ENCODE results near the gene ERC2.

Gene ERC2

DNA sequence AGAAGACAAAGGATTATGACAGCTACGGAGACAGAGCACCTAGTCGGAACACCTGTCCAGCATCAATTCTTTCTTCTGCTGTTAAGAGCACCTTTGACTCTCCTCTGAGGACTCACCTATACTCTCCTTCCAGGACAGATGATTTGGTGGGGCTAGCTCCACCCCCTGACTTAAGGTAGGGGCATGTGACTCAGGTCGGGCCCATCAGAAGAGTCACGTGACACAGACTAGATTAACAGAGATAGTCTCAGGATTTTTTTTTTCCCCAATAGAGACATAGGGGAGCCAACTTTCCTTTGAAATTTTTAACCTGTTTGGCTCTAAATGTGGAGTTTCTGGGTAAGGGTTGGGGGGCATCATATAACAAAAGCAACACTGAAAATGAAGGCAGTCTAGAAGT is 969.7 kb downstream of the ERC2 start:
- no peak for DNase-seq

DNA sequence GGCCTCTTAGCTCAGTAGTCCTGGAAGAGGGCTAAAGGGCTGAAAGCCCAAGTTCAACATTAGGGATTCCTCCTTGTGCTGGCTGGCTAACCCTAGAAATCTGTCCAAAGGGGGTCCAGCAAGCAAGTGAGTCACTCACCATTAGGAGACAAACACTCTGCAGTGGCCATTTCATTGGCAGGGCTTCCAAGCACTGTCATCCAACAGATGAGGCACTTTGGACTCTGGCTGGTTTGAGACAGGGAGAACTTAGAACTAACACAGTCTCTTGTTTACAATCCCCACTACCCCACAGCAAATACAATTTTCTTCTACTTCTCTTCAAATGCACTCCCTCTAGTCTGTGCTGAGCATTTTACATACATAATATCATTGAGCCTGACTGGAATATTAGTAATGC is 971.0 kb downstream of the ERC2 start:
- DNase-seq = no peak

DNA sequence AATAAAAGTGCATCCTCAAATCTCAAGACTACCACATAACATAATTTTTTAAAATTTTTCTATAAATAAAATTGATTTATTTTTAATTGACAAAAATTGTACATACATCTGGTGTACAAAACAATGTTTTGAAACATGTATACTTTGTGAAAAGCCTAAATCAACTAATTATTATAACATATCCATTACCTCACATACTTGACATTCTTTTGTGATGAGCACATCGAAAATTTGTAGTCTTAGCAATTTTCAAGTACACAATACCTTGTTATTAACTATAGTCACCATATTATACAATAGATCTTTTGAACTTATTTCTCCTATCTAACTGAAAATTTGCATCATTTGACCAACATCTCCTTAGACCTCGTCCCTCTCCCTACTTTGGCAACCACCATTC is 973.3 kb downstream of the ERC2 start:
- DNase-seq = no peak

DNA sequence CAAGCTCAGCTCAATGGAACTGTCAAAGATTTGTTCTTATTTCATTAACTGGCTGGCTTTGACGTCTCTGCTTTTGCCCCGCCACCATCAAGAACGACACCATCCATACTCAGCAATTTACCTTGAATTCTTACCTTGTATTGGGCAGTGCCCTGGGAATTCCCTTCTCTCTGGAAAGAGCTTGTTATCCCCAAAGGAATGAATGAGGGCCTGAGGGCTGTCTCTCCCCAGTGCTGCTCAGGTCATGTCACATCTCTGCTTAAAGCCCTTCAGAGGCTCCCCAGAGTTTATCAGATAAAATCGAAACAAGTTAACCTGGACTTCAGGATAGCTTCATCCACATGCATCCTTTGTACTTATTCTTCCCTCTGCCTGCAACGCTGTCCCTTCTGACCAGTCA is 975.3 kb downstream of the ERC2 start:
- no peak for DNase-seq

DNA sequence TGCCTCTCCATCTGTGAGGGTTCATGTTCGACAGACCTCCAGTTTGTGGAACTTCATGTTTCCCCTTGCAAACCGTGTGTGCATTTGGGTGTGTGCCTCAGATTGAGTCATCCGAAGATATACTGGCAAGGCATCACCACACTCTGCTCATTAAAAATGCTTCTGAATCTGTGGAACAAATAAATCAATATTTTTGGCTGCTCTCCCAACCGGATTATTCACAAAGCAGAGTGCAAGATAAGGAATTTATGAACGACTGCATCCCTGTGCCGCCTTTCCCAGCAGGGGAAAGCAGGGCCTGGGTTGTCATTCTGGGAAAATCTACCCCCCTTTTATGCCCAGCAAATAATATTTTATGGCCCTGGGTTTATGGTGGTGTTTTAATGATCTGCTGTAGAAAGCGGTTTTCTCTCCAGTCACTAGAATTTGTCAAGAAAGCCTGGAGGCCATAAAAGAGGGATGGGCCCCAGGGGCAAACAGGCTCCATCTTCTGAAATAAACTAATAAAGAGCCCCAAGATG is 976.9 kb downstream of the ERC2 start:
- DNase-seq = no peak

DNA sequence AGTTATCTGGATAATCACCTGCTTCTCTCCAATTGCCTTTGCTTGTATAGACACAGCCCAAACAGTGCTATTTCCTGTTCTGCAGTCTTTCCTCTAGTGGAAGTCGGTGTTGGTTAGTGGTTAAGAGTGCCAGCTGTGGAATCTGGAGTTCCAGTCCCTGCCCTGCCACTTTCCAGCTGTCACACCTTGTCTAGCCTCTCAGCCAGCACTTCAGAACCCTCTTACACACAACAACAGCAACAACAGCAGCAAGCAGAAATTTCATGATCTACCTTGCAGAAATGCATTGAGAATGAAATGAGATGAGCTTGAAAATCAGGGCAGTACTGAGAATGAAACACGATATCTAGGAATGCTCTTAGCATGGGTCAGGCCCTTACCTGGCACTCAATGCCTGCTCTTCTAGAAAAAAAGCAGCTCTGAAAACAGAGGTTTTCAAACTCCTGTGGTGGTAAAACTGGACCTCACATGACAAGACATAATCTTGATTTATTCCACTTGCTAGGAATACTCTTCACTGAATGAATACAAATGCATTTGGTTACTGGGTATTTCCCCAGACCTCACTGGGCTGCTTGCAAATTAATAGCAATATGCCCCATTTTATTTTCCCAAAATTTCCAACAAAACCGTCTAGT is 977.9 kb downstream of the ERC2 start:
- DNase-seq = no peak

DNA sequence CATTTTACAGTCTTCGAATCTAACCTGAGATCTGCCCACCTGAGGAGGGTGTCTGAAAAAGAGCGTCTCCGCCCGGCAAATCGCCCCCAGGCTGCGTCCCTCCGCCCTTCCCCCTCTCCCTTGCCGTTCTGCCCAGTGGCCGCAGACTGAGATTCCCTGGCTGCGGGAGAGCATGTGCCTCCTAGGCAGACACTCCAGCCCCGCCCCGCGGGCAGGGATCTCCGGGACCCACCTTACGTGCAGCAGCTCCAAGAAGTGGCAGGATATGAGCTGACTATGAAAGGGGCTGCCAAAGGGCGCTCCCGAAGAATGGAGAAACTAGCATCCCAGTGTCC is 978.5 kb downstream of the ERC2 start:
- no peak for DNase-seq

DNA sequence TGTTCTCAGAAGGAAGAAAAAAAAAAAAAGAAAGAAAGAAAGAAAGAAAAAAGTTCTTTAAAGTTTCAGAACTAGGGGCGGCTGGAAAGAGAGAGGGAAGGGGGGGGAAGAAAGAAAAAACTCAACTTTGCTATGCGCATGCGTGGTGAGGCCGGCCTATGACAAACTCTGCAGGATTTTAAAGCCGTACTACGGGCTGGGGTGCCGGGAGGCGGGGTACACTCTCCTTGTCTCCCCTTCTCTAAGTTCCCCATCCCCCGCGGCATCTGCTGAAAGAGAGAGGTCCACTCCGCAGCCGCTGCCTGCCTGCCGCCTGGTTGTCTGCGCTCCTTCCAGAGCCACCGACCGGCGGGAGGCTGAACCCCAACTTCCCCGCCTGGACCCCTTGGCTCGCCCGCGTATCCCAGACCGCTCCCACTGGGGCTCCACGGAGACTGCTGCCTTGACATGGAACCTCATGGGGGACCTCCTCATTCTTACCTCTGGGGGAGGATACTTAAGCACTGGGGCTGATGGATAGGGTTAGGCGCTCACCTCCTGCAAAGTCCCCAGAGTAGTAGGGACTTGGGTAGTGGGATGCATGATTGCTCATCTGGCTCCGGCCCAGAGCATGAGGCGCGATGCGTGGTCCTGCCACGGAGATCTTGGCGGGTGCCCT is 979.7 kb downstream of the ERC2 start:
- DNase-seq = peak; percentile 86

DNA sequence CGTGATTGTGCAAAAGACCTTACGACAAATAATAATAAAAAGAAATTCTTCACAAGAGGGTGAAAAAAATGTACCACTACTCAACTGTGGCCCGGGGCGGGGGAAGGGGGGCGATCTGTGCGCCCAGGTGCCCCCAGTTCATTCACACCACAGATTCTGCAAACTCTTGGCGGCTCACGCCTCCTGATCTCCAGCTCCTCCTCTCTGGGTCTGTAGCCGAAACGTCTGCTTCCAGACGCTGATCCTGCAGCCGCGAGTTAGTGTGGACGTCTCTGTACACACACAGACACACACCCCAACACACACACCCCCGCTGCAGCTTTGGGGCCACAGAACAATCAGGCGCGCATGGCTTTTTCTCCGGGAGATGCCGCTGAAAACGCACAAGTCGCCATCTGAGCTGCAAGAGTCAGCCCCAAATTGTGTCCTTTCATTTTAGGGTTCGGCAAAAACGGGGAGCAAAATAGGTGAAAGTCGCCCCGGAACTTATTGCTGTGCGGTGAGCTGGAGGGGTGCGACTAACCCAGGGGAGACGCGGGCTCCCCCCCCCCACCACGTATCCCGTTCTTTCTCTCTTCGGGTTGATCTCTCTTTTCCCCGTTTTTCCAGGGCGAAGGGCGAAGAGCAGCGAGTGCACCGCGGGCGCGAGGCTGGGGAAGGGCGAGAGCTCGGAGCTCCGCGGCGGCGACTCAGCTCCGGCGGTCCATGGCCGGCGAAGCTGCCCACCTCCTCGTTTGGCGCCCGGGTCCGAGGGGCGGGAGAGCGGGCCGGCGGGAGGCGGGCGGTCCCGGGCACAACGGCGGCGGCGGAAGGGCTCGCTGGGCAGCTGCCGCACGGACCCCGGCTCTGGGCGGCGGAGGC is 980.7 kb downstream of the ERC2 start:
- peak; percentile 79 for DNase-seq

DNA sequence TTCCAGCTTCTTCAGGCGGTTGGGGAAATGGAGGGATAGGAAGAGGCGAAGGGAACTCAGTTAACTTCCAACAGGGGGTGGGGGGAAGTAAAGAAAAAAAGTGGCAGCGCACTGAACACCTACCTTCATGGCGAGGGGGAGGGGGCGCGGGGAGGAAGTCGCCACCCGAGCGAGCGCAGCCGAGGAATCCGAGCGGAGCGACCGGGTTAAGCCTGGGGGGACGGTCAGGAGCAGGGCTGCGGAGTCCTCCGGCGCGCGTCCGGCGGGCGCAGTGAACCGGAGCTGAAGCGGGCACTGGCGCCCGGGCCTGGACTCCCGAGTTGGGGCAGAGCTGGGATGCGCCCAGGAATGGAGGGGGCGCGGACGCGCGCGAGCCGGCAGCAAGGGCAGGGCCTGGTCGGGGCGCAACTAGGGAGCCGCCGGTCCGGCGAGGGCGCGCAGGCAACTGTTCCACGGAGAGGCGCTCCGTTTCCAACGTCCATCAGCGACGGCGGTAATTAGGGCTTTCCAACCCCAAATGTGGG is 981.3 kb downstream of the ERC2 start, which contains the start of gene WNT5A:
Gene WNT5A (minus strand): TSS at position 450 of the 524 bp plus-strand sequence. CDS start 321 bp downstream, at position 129.
- DNase-seq = peak; percentile 70

DNA sequence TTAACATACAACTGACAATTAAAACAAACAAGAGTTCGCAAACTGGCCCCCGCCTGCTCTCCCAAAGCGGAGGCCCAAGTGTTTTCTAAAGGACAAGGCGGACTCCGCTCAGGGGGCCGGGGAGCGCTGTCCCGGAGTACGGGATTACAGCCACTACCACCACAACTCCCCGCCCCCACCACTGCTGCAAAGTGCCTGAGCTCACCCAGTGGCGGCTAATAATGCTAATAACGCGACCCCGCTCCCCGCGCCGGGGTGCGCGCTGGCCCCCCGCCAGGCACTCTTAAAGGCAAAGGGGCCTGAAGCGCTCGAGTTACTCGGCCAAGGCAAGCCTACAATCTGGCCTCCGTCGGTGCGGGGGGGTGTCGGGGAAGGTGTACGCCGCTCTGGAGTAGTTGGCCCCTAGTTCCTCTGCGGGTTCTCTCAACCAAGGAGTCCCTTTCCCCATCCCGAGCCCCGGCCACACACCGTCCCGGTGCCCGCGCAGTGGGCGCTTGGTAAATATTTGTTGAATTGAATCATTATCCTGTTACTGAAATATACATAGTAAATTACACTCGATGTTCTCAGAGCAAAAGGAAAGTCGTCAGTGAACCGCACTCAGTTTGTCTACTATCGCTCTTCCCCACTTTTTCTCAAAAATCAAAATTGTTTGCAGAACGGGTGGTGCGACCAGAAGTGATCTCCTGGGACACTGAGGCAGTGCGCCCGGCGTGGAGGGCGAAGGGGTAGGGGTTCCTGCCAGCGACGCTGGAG is 982.0 kb downstream of the ERC2 start:
- peak; percentile 83 for DNase-seq

DNA sequence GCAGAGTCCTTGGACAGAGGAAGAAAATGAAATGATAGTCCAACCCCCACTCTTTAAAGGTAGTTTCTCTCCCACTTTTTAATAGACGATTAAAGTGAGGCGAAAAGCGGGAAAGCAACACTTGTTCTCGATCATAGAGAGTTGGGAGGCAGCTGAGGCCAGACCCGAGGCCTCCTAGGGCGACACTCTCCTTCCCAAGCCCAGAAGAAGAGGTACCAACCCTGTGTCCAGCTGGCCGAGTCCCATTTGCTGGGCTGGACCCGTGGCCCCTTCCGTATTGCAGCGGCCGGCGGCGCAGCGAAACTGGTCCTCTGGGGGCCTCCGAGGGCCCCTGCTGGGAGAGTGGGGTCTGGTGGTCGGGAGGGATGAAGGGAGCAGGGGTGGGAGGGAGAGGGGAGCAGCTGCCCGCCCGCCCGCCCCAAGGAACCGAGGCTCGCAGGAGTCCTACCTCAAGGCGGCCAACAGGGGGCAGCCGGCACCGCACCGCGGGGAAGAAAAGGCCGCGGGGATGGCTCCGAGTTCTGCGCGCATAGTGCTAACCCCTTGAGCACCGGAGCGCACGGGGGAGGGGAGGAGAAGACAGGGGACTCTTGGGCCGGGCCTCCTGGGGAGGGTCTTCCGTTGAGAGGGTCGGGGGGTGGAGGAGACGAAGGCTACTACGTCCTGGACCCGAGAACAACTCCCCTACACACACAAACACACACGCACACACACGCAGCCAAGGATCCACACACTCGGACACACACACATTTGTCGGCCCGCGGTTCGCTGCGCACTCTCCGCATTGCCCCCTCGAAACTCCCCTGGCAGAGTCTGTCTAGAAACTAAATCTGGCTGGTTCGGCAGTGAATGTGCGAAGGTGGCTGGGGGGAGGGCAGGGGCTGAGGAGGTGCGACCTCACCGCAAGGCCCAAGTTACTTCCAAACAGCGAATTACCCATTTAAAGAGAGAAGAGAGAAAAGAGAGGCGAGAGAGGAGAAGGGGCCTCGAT is 983.2 kb downstream of the ERC2 start:
- peak; percentile 92 for DNase-seq

DNA sequence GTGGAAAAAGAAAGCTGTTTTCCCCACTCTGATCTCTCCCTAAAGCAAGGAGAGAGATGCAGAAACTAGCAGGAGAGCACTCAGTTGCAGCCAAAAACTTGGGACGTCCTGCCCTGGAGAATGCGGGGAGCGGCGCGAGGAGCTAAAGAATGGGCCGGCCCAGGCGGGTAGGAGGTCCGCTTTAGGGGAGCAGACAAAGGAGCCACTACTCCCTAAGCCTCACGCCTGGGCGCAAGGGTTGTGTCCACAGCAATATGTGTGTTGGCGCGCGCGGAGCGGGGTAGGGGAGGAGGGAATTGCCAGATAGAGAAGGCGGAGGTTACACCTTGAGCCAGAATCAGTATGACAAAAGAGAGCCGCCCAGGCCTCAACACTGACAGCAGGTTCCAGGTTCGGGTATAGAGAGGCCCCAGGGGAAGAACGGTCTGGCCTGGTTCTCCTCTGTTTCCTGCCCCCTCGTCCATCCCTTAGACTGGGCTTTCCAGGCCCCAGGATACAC is 984.0 kb downstream of the ERC2 start:
- DNase-seq = peak; percentile 52

DNA sequence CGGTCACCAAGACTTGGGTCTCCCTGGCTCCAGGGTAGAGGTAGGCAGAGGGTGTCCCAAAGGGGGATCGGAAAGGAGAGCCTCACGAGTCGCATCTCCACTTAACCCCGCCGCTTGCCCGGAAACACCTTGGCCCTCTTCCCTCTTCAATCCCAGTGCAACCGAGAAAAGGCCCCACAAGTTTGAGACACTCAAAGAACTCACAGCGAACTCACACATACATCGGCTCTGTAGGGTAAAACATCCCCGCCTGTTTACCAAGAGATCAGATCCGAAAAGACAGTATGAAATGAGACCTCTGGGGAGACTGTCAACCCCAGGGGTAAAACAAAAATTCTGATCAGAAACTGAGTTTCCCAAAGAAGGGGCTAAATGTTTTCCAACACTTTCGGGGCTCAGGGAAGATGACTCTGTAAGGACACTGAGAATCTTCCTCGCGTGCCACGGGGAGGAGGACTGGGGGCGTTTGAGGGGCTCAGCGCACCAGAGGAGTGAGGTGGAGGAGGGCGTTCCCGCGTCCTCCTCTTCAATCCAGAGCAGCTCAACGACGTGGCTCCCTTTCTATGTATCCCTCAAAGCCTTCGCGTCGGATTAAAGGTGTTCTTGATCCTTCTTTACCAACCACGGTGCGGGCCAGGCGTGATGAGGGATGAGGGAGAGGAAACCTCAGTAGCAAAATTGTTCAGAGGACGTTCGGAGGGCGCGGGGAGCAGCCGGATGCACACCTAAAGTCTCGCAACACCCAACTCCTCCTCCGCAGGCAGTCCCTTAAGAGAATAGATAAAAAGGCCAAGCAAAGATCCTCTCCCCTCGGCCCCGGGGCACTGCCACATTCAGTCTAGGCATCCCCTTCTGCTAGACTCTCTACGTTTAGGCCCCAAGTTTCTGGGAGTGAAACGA is 984.8 kb downstream of the ERC2 start:
- no peak for DNase-seq

DNA sequence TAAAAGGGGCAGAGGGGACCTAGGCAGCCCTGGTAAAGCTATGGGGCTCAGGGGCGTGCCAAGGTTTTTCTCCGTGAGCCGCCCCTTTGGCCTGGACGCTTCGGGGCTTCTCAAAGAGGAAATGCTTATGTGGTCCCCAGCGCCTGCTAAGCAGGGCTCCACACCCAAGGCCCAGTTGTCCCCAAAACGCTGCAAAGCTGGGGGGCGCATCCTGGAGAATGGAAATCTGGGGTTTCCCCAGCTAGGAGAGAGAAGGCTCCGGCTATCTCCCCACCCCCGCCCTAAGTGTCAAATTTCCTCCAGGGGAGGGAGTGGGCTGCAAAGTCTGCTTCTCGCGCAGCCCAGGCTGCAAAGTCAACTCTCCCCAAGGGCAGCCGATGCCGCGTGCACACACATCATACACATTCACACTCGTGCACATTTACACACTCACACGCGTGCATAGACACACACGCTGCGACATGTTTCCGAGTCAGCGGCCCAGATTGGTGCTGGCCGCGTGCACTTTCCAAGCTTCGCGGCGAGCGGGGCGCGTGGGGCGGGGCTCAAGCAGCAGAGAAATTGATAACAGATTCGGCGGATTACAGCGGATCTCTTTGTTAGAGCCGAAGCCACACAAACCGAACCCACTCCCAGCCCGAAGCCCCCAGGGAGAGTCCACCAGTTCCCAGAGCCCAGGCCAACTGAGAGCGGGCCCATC is 985.6 kb downstream of the ERC2 start:
- peak; percentile 68 for DNase-seq

DNA sequence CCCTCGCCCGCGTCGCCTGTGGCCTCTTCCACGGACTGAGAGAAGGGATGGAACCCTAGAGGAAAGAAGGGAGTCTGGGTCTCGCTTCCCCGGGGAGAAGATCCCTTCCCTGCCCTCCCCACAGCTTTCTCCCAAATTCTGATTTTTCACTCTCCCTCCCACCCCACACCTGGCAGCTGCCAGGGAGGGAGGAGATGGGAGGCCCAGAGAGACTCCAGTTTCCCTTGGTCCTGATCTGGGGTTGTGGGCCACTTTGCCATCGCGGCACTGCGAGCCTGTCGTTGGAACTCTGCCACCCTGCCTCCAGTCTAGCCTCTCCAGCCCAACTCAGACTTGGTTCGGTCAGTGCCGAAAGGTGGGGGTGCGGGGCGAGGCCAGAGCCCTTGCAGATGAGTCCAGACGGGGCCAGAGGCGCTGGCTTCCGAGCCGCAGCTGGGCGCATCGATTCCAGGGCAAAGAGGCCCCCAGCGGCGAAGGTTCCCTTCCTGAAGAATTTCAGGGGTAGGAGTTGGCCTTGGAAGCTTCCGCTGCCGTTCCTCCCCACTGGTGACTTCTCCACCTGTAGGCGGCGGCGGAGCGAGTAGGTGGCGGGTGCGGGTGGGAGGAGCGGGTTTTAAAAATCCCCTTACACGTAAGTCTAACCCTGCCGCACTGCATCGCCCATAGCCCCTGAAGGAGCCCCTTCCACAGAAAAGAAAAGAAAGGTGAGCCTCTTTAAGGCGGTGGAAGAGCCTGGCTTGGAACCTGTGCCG is 986.3 kb downstream of the ERC2 start:
- DNase-seq = peak; percentile 55

DNA sequence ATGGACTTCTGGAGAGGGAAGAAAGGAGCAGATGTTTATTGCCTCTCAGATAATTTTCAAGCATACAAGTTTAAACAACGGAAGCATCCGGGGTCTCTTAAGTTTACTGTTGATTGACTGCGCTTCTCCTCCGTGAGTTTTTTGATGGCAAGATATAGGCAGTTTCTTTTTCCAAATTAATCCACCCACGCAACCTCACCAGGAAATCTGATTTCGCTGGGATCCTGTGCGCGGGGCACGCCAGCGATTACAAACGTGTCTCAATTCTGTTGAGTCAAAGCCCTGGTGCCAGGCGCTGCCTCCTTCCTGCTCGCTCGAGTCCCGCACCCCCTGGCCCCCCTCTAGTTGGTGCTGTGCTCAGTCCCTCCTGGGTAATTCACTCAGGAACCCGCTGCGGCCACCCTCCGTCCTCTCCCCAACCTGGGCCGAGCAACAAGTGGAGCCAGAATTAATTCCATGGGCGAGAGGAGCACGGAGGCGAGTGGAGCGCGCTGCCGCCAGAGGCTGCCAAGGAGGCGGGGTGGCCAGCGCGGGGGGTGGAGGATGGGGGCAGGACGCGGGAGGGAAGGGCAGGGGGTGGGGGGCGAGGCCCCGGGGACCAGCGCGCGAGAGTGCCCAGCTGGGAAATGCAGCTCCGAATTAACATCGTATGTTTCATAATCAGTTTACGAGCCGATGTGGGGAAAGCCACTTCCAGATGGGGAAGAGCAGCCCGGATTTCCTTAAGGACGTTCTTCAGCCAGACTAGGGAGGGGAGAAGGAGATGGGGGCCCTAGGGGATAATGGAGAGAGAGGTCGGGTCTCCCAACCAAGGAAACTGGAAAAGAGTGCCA is 987.1 kb downstream of the ERC2 start:
- peak; percentile 64 for DNase-seq
